ENCODE results near the gene AKAP9.
"Not testable (repeated sequence)": the region's sequence is repeated elsewhere in the genome, so short reads cannot be mapped to it uniquely, and the experiment has no call there.

Gene AKAP9

DNA sequence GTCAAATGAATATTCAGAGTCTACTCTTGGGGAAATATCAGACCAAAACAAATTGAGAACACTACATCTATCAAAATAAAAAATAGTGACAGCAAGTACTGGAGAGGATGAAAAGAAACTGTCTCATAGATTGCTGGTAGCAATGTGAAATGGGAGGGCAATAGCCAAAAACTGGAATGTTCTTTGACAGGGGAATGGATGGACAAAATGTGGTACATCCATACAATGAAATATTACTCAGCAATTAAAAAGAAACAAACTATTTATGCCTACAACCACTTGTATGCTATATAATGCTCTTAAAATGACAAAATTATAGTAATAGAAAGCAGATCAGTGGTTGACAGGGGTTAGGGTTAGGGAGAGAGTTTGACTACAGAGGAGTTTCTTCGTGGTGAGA is 147.6 kb downstream of the AKAP9 start:
- TF ChIP-seq GATA1 (IDR thresholded peaks at IDR 0.05; ENCODE audit: low read depth, low read length) (no peak), POLR2A (IDR thresholded peaks at IDR 0.05; ENCODE audit: low read length) (no peak)
- no peak for DNase-seq

DNA sequence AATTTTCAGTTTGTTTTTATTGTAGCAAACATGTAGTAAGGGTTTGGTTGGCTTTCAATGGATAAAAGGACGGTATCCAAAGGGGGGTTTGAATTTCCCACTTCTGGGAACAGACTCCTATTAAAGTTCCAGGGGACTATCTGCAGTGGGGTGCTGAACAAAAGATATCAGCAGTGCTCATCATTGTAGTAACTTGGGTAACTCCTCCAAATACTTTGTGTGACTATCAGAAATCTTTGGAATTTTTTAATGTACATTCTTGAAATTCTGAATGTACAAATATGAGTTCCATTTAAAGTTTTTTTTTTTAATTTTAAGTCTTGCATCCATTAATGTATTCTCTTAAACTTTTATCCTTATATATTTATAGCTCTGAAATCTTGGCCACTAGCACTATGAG is 151.5 kb downstream of the AKAP9 start:
- no peak for DNase-seq
- TF ChIP-seq GATA1 (IDR thresholded peaks at IDR 0.05; ENCODE audit: low read depth, low read length) (no peak), POLR2A (IDR thresholded peaks at IDR 0.05; ENCODE audit: low read length) (no peak)

DNA sequence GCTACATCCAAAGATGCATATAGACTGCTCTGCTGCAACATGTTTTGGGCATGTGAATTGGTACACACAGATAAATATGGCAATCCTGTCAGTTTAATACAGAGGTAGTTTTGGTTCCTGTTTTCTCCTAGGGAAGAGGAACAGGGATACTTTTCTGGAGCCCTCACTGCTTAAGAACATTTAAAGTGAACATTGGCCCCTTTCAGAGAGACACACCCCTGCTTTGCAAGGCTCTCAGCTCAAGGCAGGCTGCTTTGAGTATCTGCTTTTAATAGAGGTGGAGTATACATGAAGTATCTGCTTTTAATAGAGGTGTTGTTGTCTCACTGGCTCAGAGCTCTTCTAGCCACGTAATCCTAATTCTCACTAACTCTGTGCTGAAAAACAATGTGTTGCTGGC is 154.7 kb downstream of the AKAP9 start:
- TF ChIP-seq POLR2A (IDR thresholded peaks at IDR 0.05; ENCODE audit: low read length) (no peak), GATA1 (IDR thresholded peaks at IDR 0.05; ENCODE audit: low read depth, low read length) (no peak)

DNA sequence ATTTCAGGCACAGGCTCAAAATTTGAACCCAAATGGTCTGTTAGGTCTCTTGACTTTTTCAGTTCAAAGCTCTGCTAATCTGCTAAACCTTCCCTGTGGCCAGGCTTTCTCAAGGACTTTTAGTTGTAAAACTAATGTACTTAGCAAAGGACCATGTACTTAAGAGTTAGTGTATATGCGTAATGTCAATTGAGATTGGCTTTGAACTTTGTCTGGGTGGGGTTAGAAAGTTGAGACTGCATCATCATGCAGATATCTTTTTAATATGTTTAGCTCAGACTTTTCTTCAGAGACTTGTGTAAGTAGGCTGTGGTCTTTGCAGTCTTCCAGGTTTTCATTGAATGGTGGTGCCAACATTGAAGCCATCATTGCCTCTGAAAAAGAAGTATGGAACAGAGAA is 159.9 kb downstream of the AKAP9 start:
- DNase-seq = no peak
- TF ChIP-seq POLR2A (IDR thresholded peaks at IDR 0.05; ENCODE audit: low read length) (no peak), GATA1 (IDR thresholded peaks at IDR 0.05; ENCODE audit: low read depth, low read length) (no peak)

More for the DNA sequence above, 154.7 kb downstream of the AKAP9 start:
- no peak for DNase-seq

DNA sequence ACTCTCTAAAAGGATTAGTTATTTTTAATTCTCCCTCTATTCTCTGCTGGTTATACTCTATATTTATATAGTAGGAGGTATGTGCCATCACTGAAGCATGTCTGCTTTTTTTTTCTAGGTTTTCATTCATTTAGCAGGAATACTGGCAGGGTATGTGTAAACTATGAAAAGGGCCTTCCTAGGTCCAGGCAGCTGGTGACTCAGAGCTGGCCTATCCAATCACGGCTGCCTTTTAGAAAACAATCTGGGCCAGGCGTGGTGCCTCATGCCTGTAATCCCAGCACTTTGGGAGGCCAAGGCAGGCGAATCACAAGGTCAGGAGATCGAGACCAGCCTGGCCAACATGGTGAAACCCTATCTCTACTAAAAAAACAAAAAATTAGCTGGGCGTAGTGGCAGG is 162.2 kb downstream of the AKAP9 start:
- not testable (repeated sequence) for DNase-seq

DNA sequence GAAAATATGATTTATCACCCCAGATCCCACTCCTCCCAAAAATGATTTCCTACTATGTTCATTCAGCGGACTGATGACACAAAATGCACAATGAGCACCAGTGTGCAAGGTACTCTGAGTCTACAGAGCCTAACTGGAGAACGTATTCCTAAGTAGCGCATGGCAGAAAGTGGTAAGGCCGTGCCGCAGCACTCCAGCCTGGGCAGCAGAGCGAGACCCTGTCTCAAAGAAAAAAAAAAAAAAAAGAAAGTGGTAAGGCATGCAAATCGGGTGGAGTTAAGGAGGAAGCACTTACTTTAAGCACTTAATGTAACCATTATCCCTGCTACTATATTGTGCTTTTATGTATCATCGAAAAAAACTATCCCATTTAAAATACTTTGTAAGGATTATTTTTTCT is 168.2 kb downstream of the AKAP9 start:
- no peak for DNase-seq

DNA sequence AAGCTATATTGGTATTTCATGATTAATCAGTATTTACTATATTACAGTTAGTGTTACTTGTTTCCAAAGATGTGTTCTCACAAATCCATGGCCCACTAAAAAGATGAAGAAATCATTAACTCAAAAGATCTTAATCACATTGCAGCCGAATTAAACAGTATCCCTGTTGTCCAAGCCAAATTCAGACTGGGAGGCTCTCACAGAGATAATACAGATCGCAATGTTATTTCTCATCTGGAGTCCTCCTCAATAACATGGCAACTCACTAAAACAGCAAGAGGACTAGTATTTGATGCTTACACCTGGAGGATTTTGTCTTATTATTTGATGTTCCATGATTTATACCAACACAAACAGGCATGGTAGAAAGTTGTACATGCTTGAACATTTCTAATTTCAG is 170.2 kb downstream of the AKAP9 start:
- TF ChIP-seq POLR2A (IDR thresholded peaks at IDR 0.05; ENCODE audit: low read length) (no peak), GATA1 (IDR thresholded peaks at IDR 0.05; ENCODE audit: low read depth, low read length) (no peak)

More for the DNA sequence above, 168.2 kb downstream of the AKAP9 start:
- no peak for TF ChIP-seq GATA1 (IDR thresholded peaks at IDR 0.05; ENCODE audit: low read depth, low read length)
- TF ChIP-seq POLR2A (IDR thresholded peaks at IDR 0.05; ENCODE audit: low read length) = no peak

DNA sequence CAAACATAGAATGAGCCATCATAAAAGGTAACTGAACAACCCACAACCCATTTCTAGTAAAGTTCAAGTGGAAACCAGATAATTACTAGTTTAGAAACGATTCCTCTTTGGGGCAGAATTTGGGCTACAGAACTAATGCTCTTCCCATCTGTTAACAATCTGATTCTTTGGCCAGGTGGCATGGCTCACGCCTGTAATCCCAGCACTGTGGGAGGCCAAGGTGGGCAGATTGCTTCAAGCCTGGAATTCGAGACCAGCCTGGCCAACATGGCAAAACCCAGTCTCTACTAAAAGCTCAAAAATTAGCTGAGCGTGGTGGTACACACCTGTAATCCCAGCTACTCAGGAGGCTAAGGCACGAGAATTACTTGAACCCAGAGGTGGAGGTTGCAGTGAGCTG is 175.2 kb downstream of the AKAP9 start:
- DNase-seq = no peak

More for the DNA sequence above, 170.2 kb downstream of the AKAP9 start:
- no peak for DNase-seq

DNA sequence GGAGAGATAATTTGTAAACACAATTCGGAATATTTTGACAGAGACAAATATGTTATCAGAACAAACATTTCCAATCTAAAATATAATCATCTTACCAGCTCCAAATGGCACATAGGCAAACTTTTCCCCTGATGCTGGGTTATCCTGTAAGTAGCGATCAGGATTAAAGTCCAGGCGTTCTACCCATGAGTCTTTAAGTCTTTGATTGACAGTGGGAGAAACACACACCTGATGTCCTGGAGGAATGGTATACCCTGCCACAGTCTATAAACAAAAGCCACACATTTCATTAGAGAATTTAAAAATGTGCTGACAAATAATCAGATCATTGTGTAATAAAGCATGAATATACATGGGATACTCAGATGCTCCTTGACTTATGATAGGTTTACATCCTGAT is 176.3 kb downstream of the AKAP9 start:
- TF ChIP-seq POLR2A (IDR thresholded peaks at IDR 0.05; ENCODE audit: low read length) = no peak
- TF ChIP-seq GATA1 (IDR thresholded peaks at IDR 0.05; ENCODE audit: low read depth, low read length) = no peak
- DNase-seq = no peak

More for the DNA sequence above, 175.2 kb downstream of the AKAP9 start:
- TF ChIP-seq POLR2A (IDR thresholded peaks at IDR 0.05; ENCODE audit: low read length) (no peak), GATA1 (IDR thresholded peaks at IDR 0.05; ENCODE audit: low read depth, low read length) (no peak)

DNA sequence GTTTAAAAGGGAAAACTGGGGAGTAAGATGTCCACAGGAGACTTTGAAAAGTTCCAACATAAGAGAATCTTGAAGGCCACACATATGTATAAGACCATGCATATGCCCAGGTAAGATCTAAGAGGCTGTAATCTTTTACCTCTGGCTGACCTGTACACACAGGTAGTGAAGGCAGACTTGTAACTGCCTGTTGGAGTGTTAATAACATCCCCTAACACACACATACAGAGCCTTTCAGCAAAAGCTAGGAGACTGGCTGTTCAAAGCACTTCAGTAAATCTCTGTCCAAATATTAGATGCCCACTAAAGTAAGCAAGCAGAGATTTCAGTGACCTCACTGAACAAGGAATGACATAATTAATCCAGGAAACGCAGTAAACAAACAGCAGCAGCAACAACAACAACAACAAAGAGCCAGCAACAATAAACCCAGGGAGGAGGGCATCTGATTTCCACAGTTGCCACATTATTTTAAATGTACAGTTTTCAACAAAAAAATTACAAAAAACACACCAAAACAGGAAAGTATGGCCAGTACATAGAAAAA is 178.6 kb downstream of the AKAP9 start:
- no peak for DNase-seq
- TF ChIP-seq POLR2A (IDR thresholded peaks at IDR 0.05; ENCODE audit: low read length) = no peak
- no peak for TF ChIP-seq GATA1 (IDR thresholded peaks at IDR 0.05; ENCODE audit: low read depth, low read length)

DNA sequence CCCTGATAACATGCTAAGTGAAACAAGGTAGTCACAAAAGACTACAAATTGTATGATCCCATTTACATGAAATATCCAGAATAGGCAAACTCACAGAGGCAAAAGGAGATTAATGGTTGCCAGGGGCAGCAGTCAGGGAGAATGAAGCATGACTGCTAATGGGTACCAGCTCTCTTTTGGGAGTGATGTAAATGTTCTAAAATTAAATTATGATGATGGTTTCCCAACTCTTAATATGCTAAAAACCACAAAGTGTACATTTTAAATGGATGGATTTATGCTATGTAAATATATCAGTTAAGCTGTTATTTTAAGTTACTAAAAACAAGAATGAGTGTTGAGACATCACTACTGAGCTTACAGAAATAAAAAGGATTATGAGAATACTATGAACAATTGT is 181.0 kb downstream of the AKAP9 start:
- no peak for DNase-seq
- TF ChIP-seq GATA1 (IDR thresholded peaks at IDR 0.05; ENCODE audit: low read depth, low read length) = no peak
- no peak for TF ChIP-seq POLR2A (IDR thresholded peaks at IDR 0.05; ENCODE audit: low read length)

DNA sequence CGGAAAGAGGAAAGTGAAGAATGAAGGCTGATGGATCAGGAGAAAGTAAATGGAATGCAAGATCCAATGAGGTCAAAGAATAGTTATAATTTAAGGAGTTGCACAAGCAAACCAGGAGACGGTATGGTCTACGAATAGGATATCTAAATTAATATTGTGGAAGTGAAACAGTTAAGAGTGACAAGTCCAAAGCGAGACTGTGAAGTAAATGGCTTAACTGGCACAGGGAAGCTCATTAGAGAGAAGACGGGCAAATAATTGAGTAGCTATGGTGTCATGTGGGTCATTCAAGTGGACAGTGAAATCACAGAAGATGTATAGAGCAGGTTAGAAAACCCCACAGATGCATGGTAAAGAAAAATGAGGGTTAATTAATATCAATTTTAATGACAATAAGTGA is 190.4 kb downstream of the AKAP9 start:
- TF ChIP-seq POLR2A (IDR thresholded peaks at IDR 0.05; ENCODE audit: low read length) = no peak
- no peak for TF ChIP-seq GATA1 (IDR thresholded peaks at IDR 0.05; ENCODE audit: low read depth, low read length)
- DNase-seq = no peak

DNA sequence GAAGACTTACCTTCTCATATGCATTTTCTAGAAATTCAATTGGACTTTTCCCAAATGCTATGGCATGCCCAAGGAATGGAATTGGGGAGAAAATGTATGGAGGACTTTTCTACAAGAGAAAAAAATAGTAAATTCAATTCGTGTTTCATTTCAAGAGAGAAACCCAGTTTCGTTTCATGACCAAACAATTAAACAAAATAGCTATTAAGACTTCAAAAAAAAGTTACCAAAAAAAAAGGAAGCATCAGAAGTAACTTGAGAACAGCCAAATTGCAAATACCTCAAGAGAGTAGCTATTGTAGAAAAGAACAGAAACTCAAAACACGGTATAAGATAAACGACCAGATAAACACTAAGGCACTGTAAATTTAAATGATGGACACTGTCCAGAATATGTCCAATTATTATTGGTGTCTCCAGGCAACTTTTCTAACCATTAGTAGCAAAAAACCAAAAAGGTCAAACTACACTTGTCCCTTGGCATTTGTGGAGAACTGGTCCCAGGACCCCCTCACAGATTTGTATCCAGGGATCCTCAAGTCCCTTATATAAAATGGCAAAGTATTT is 191.2 kb downstream of the AKAP9 start:
- no peak for TF ChIP-seq POLR2A (IDR thresholded peaks at IDR 0.05; ENCODE audit: low read length)
- no peak for TF ChIP-seq GATA1 (IDR thresholded peaks at IDR 0.05; ENCODE audit: low read depth, low read length)
- DNase-seq = no peak

DNA sequence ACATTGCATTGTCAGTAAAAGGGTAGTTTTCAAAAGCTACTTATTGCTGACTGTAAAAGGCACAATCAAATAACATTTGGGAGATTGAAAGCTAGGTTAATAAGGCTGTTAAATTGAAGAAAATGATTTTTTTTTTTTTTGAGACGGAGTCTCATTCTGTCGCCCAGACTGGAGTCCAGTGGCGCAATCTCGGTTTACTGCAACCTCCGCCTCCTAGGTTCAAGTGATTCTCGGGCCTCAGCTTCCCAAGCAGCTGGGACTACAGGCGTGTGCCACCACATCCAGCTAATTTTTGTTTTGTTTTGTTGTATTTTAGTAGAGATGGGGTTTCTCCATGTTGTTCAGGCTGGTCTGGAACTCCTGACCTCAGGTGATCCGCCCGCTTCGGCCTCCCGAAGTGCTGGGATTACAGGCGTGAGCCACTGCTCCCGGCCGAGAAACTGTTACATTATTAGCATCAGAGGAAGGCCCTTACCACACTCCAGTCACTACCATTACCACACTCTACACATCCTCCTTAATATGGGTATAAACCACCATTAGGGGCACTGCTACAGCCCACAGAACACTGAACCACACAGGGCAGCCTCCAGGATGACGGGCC is 192.6 kb downstream of the AKAP9 start:
- TF ChIP-seq POLR2A (IDR thresholded peaks at IDR 0.05; ENCODE audit: low read length) = no peak
- TF ChIP-seq GATA1 (IDR thresholded peaks at IDR 0.05; ENCODE audit: low read depth, low read length) = no peak
- no peak for DNase-seq

DNA sequence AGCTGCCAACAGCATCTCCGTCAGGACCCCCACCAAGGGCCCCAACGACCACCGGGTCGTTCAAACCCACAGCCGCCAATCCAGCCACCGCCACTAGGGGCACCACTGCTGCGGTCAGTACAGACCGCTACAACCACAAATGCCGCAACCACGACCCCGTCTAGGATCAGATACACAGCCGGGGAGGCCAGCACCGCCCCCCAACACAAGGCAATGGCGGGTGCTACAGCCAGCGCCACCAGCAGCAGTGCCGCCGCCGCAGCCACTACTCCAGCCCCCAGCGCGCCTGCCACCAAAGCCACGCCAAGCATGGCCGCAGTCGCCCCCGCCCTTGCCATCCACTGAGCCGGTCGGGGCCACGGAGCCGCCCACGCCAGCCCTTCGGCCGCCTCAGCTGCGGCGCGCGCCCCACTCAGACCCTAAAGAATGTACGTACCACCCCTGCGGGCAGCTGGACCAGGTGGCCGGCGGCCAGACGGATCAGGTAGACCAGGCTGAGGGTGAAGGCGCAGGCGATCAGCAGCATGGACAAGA is 193.1 kb downstream of the AKAP9 start:
- DNase-seq = peak; percentile 87 to 89
- TF ChIP-seq GATA1 (IDR thresholded peaks at IDR 0.05; ENCODE audit: low read depth, low read length) (no peak), POLR2A (IDR thresholded peaks at IDR 0.05; ENCODE audit: low read length) (no peak)

Data from erythroblast (primary cell).